HT-29 (cell line): ENCODE data around the gene PDE2A. TPM values are rescaled to one million over a fixed set of nuclear protein-coding genes. Genes with fewer than 3 reads are reported as not detected.
"Not testable (repeated sequence)": the region's sequence is repeated elsewhere in the genome, so short reads cannot be mapped to it uniquely, and the experiment has no call there.

ENCODE experiments used
- DNase-seq: peaks from one replicate; pipeline ENCODE4 v3.0.0-alpha.2; 2015; ENCODE audit warnings: low spot score
- total RNA-seq: library from RNA; depleted of rRNA; stranded (reverse); fragments of >200 nt; shearing (Covaris generic); gene quantifications from 2 replicates; pipeline ENCODE4 v1.2.3, GENCODE V29; 2014

Gene PDE2A
- total RNA-seq, 1 experiment from 2014 or later = 0.79 TPM

GRCh38 chr11:72577271-72577721 is 96.9 kb downstream of the PDE2A start:
- no peak for DNase-seq

- no peak for DNase-seq
Measured at GRCh38 chr11:72576661-72577060, 97.6 kb downstream of the PDE2A start.

GRCh38 chr11:72576243-72576595 is 98.0 kb downstream of the PDE2A start:
- no peak for DNase-seq

- no peak for DNase-seq
Measured at GRCh38 chr11:72575533-72576242, 98.5 kb downstream of the PDE2A start.

- DNase-seq = no peak
Measured at GRCh38 chr11:72574548-72575460, 99.4 kb downstream of the PDE2A start.

GRCh38 chr11:72573855-72574445 is 100.3 kb downstream of the PDE2A start:
- no peak for DNase-seq

- DNase-seq = peak; percentile 55
Measured at GRCh38 chr11:72573072-72573854, 101.0 kb downstream of the PDE2A start.

- DNase-seq = not testable (repeated sequence)
Measured at GRCh38 chr11:72572540-72572939, 101.7 kb downstream of the PDE2A start.

GRCh38 chr11:72570893-72571661 is 103.1 kb downstream of the PDE2A start:
- DNase-seq = no peak

GRCh38 chr11:72569966-72570892 is 104.0 kb downstream of the PDE2A start:
- DNase-seq = no peak

- DNase-seq = no peak
Measured at GRCh38 chr11:72568861-72569260, 105.4 kb downstream of the PDE2A start.

GRCh38 chr11:72562431-72562830 is 111.8 kb downstream of the PDE2A start:
- no peak for DNase-seq

GRCh38 chr11:72561856-72562255 is 112.4 kb downstream of the PDE2A start:
- peak; percentile 59 for DNase-seq

GRCh38 chr11:72560864-72561263 is 113.4 kb downstream of the PDE2A start:
- not testable (repeated sequence) for DNase-seq

- DNase-seq = no peak
Measured at GRCh38 chr11:72556433-72556832, 117.8 kb downstream of the PDE2A start.

GRCh38 chr11:72555014-72555522 is 119.2 kb downstream of the PDE2A start:
- not testable (repeated sequence) for DNase-seq

GRCh38 chr11:72553706-72554105 is 120.5 kb downstream of the PDE2A start:
- DNase-seq = peak; percentile 37

GRCh38 chr11:72552399-72552910 is 121.8 kb downstream of the PDE2A start:
- DNase-seq = no peak

- DNase-seq = no peak
Measured at GRCh38 chr11:72551571-72551970, 122.7 kb downstream of the PDE2A start.
